PC-9 (cell line): ENCODE results near the gene FOXP3.

ENCODE experiments used
- CTCF ChIP-seq: fragments of 200-600 bp; sonication (generic); conservative IDR thresholded peaks from 2 replicates; pipeline ENCODE4 v1.6.1; 2017; ENCODE audit warnings: mixed run types, antibody characterized with exemption, mild to moderate bottlenecking, moderate library complexity
- EZH2 ChIP-seq: fragments of 200-600 bp; sonication (generic); IDR thresholded peaks from 2 replicates; pipeline ENCODE4 v1.8.0; 2017; ENCODE audit warnings: antibody characterized with exemption, low read depth

- TF ChIP-seq CTCF (no peak), EZH2 (no peak)
Observed at GRCh38 chrX:49300703-49301102, 36.2 kb upstream of the FOXP3 start.
